ENCODE data around the gene TSEN34. TPM values are rescaled to one million over a fixed set of nuclear protein-coding genes. Genes with fewer than 3 reads are reported as not detected.

The TSEN34 gene
- total and polyA plus RNA-seq, 7 donors = 15.5 to 44.6 (median 20.2) TPM

DNA sequence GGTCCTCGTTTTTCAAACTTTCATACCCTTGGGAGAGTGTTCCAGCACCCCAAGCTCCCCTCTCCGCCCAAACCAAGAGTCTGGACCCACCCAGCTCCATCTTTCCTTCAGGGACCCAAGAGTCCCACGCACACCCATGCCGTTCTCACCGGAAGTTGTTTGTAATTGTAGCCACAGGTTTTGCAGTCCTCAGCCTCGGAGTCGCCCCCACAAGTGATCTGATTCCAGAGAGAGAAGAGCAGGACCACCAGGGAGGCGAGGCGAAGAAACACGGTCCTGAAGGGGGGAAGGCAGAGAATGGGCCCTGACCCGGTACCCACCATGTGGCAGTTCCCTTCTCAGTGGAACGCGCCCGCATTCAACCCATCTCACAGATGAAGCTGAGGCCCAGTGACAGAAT, 28.2 kb upstream of the TSEN34 start:
- Histone ChIP-seq H3K4me1 (peaks cover 27% of the 10 kb centered on the region), H3K9me3 (no peaks in the 10 kb centered on the region), H3K27me3 (ENCODE audit: insufficient read depth in 3 of 3, low read length in 2 of 3) (peaks cover 0 to 16% (median 0%) of the 10 kb centered on the region in 3 donors), H3K4me3 (peak overlapping the region; percentile 55), H3K27ac (no peak overlapping the region), H3K36me3 (ENCODE audit: insufficient read depth in 1 of 2, low read depth in 1 of 2) (peaks cover 0 to 5% of the 10 kb centered on the region in 2 donors)
- intact Hi-C loops (cut with DNase I) = loop anchor here in 1 of 2 donors (10.0 kb wide), 1 partner anchor 232 kb away; no protein-coding TSS in a partner anchor
- TF ChIP-seq, protein P1, sequence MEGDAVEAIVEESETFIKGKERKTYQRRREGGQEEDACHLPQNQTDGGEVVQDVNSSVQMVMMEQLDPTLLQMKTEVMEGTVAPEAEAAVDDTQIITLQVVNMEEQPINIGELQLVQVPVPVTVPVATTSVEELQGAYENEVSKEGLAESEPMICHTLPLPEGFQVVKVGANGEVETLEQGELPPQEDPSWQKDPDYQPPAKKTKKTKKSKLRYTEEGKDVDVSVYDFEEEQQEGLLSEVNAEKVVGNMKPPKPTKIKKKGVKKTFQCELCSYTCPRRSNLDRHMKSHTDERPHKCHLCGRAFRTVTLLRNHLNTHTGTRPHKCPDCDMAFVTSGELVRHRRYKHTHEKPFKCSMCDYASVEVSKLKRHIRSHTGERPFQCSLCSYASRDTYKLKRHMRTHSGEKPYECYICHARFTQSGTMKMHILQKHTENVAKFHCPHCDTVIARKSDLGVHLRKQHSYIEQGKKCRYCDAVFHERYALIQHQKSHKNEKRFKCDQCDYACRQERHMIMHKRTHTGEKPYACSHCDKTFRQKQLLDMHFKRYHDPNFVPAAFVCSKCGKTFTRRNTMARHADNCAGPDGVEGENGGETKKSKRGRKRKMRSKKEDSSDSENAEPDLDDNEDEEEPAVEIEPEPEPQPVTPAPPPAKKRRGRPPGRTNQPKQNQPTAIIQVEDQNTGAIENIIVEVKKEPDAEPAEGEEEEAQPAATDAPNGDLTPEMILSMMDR (IDR thresholded peaks at IDR 0.05) = no peak
- 66 to 80% (median 71%) methylated on average over 14 of the region's 14 CpGs for WGBS, 3 donors
- DNase-seq = no peak
- ATAC-seq = no peak

DNA sequence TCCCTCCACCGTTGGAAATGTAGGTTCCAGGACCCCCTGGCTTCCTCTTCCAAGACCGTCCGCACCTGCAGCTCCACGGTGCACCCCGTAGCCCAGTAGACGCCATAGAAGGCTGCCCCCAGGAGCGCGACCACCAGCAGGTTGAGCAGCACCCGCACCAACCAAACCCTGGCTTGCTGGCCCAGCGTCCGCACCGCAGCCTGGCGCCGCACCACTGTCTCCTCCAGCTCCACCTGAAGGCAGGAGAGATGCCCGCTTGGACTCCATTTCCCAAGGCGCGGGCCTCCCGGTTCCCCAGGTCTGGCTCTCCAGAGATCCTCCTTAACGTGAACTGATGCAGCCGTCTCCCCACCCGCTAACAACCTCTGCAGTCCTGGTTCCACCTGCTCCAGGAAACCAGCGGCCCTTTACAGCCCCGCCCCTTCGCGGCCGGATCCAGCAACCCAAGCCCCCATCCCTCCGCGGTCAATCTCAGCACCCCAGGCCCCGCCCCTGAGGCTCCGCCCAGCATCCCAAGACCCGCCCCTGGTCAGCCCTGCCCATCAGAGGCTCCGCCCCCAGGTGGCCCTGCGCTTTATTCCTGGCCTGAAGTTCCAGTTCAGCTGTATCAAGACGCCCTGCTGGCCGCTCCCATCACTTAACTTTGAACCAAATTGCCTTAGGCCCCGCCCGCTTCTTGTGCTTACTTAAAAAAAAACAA, 26.6 kb upstream of the TSEN34 start:
- no peaks in the 10 kb centered on the region for H3K36me3 ChIP-seq (ENCODE audit: insufficient read depth in 1 of 2, low read depth in 1 of 2)
- no peak overlapping the region for H3K27ac ChIP-seq
- H3K9me3 ChIP-seq = no peaks in the 10 kb centered on the region
- ATAC-seq (no peak), DNase-seq (peak in 1 of 2 donors; percentile 73)
- peaks cover 18% of the 10 kb centered on the region for H3K4me1 ChIP-seq
- intact Hi-C loops (cut with DNase I) = loop anchor here in 1 of 2 donors (10.0 kb wide), 1 partner anchor 230 kb away; no protein-coding TSS in a partner anchor
- peaks cover 0 to 16% (median 0%) of the 10 kb centered on the region in 3 donors for H3K27me3 ChIP-seq (ENCODE audit: insufficient read depth in 3 of 3, low read length in 2 of 3)
- WGBS, 3 donors = 13 to 16% (median 14%) methylated on average over 37 of the region's 37 CpGs
- peak overlapping the region; percentile 24 for H3K4me3 ChIP-seq
- TF ChIP-seq, protein P1 (IDR thresholded peaks at IDR 0.05) = no peak

DNA sequence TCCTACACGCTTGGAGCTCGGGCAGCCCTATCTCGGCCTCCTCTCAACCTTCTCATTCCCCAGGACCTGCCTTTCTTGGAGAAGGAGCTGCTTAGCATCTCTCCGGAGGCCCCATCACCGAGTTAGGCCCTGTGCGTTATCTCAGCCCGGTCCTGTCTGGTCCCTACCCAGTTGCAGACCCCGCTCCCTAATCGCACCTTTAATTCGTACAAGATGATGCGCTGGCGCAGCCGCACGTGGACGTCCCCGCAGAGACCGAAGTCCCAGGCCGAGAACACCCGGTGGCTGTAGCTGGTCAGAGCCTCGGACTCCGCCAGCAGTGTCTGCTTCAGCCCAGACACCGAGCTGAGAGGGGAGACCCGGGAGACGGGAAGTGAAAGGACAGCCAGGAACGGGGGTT, 25.9 kb upstream of the TSEN34 start:
- WGBS, 3 donors = 87 to 89% (median 87%) methylated on average over 25 of the region's 25 CpGs
- no peak overlapping the region for H3K4me3 ChIP-seq
- DNase-seq = no peak
- H3K27me3 ChIP-seq (ENCODE audit: insufficient read depth in 3 of 3, low read length in 2 of 3) = peaks cover 0 to 16% (median 0%) of the 10 kb centered on the region in 3 donors
- no peak overlapping the region for H3K27ac ChIP-seq
- no peaks in the 10 kb centered on the region for H3K36me3 ChIP-seq (ENCODE audit: insufficient read depth in 1 of 2, low read depth in 1 of 2)
- TF ChIP-seq, protein P1 (IDR thresholded peaks at IDR 0.05) = no peak
- peaks cover 16% of the 10 kb centered on the region for H3K4me1 ChIP-seq
- H3K9me3 ChIP-seq = no peaks in the 10 kb centered on the region
- intact Hi-C loops (cut with DNase I) = loop anchor here in 1 of 2 donors (10.0 kb wide), 1 partner anchor 230 kb away; no protein-coding TSS in a partner anchor
- no peak for ATAC-seq

DNA sequence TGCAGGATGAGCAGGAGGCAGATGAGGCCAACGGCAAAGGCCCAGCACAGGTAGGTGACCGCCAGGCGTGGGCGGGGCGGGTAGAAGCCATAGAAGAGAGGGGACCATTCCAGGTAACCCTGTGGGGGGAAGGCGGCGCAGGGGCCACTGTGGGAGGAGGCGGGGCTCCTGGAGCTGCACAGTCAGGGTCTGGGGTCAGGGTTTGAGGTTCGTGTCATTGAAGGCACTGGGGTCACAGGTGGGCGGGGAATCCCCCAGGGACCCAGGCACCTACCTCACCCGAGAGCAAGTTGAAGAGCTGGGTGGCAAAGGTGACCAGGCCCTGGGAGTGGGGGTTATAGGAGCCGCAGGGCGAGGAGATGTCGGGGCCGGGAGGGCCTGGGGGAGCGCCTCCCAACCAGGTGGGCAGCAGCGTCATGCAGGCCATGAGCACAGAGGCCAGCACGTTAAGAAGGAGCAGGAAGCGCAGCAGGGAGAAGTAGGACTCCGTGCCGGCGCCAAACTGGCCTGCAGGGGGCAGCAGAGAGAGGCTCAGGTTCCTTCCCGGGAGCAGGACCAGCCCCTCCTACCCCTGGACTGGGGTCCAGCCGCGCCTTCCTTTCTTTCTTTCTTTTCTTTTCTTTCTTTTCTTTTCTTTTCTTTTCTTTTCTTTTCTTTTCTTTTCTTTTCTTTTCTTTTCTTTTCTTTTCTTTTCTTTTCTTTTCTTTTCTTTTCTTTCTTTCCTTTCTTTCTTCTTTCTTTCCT, 22.8 kb upstream of the TSEN34 start:
- TF ChIP-seq, protein P1 (IDR thresholded peaks at IDR 0.05) = peak; percentile 86
- H3K9me3 ChIP-seq = no peaks in the 10 kb centered on the region
- DNase-seq (peak; percentile 91 to 96), ATAC-seq (peak; percentile 88 to 97 (median 92))
- peaks cover 0 to 26% (median 5%) of the 10 kb centered on the region in 3 donors for H3K27me3 ChIP-seq (ENCODE audit: insufficient read depth in 3 of 3, low read length in 2 of 3)
- H3K4me1 ChIP-seq = no peaks in the 10 kb centered on the region
- intact Hi-C loops (cut with DNase I) = loop anchor here (2.0 to 10.0 kb wide), 3 partner anchors 62 to 226 kb away; no protein-coding TSS in a partner anchor
- no peak overlapping the region for H3K4me3 ChIP-seq
- no peaks in the 10 kb centered on the region for H3K36me3 ChIP-seq (ENCODE audit: insufficient read depth in 1 of 2, low read depth in 1 of 2)
- no peak overlapping the region for H3K27ac ChIP-seq
- WGBS, 3 donors = 21 to 24% (median 24%) methylated on average over 21 to 25 of the region's 25 CpGs
